Stimulated activated CD8-positive, alpha-beta memory T cell treated with anti-CD3 and anti-CD28 coated beads, Interleukin-15, amount 100 ng/mL, for 1 hour (primary cell): ENCODE results near the gene RERE.

Source experiments
- DNase-seq: peaks from one replicate; pipeline ENCODE4 v3.0.0-alpha.2; 2020; ENCODE audit warnings: low read depth

The RERE gene

DNA sequence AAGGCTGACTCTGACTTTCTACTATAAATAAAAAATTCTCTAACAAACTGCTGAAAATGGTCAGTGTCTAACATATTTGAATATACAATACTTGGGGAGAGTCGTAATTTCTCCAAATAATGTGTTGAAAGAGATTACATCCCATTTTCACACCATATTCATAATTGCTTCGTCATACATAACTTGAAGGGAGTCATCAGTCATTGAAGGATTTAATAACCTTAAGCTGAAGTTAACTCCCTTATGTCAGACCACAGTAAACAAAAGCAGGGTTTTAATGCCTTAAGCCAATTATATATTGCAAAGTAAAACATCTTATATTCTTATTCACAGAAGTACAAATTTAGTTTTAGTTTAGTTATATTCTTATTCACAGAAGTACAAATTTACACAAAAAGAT lies 129.9 kb downstream of the RERE start:
- no peak for DNase-seq

- DNase-seq = no peak
These were observed 130.4 kb downstream of the RERE start for GRCh38 chr1:8687039-8687438.

- no peak for DNase-seq
These were observed 132.0 kb downstream of the RERE start for GRCh38 chr1:8685463-8685862.

DNA sequence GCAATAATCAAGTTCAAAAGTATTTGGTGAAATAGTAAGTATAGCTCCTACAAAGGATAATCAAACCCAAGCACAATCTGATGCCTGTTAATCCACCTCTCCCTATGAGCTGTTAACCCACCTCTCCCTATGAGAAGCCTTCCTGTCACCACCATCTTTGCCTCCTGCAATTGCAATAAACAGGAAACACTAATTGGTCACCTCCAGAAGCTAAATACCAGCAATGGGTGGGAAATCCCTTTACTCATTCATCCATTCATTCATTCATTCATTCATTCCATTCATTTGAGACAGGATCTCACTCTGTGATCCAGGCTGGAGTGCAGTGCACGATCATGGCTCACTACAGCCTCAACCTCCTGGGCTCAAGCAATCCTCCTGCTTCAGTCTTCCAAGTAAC lies 132.8 kb downstream of the RERE start:
- no peak for DNase-seq

- no peak for DNase-seq
These were observed 134.9 kb downstream of the RERE start for GRCh38 chr1:8682573-8682972.

DNA sequence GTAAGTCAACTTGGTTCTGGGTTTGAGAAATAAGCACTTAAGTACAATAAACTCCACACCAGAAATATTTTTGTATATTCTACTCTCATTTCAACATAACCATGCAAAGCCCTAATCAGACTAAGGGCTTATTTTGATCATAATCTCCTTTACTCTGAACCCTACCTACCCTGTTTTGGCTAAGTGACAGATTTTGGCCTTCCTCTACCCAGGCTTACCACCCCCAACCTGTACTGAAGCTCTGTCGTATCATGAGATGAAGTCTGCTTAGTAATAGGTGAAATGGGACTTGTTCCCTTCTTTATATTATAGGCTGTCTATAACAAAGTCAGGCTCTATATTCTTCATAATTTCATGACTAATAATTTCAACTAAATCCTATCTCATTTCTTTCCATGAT lies 135.5 kb downstream of the RERE start:
- no peak for DNase-seq

DNA sequence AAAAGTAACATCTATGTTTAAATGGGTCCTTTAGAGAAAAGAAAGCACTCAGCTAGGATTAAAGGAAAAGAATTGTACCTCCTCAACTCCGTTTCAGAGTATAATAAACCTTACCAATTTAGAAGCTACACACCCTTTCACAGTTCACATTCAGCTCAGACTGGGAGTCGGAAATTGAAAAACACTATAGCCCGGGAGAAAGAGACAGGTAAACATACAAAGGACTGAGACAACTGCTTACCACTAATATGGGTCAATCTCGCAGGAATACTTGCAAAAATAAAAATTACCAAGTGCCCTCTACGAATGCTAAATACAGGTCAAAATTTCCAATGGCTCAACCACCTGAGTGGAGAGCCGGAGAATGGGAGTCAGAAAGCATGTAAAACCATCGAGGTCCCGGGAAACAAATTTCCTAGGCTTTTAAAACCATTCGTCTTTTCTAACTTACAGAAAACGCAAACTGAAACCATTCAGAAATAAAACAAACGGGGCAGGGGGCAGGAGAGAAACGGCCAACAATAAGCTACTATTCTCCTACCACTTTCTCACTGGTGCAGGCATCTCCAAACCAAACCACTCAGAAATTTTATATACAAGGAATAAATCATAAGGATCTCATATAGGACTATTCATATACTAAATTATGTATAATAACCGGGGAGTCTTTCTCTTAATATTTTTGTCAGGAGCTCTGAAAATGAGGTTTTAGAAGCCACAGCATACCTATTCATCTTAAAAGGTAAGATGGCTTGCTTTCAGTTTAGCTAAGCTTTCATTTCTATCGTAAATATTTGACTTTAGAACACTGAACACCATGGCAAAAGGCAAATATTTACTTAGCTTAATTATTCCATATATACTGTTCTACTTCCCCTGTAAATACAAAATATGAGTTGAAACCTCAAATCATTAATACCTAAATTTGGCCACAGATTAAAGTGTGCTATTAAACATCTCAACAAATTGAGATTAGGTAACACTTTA lies 136.5 kb downstream of the RERE start:
- no peak for DNase-seq

DNA sequence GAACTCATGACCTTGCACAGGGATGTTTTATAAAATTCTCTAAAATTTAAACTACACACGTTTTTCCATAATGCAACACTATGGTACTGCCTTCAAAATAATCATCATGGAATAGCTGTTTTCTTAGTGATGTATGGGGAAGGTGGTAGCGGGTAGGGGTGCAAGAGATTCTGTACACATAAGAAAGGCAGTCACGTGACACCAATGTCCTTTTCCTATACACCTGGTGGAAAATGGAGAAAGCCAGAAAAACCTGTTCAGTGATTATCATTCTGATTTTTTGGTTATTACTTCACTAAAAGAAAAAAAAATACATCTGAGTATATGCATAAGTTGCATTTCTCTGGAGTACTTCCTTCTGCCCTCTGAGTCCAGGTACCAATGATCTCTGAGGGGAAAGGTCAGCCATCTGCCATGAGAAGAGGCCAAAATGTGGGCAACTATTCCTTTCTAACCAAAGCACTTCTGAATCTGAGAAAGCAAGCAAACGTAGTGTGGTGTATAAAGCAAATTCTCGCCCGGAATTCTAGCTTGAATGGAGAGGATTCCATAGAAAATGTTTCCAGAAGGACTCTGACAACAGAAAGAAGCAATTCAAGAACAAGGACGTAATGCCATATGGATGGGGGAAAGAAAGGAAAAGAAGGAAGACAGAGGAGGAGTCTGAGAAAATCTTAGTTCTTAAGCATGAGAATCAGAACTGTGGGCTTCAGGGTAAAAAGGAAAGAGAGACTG lies 137.3 kb downstream of the RERE start:
- DNase-seq = no peak

GRCh38 chr1:8679395-8679800 lies 138.0 kb downstream of the RERE start:
- no peak for DNase-seq

DNA sequence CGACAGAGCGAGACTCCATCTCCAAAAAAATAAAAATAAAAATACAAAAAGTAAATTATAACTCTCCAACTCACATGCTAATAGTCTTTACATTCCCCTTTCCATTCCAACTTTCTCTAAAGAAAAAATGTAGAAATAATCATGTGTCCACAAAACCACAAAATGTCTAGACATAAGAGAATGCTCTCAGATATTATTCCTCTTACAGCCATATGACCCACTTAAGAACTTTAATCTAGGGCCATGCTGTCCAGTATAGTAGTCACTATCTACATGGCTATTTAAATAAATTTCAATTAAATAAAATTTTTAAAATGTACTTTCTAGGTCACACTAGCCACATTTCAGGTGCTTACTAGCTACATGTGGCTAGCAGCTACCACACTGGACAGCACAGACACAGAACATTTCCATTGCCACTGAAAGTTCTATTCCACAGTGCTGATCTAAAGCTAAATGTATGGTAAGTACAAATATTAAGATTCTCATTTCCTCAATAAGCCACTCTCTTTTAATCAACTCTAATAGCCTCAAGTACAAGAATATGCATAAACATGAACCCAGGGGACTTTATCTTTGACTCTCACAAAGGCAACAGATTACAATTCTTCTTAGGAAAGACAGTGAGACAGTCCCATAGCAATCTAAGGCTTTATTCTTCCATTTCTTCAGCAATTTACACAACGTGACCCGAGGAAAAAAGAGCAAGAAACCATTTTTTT lies 138.6 kb downstream of the RERE start:
- DNase-seq = no peak

DNA sequence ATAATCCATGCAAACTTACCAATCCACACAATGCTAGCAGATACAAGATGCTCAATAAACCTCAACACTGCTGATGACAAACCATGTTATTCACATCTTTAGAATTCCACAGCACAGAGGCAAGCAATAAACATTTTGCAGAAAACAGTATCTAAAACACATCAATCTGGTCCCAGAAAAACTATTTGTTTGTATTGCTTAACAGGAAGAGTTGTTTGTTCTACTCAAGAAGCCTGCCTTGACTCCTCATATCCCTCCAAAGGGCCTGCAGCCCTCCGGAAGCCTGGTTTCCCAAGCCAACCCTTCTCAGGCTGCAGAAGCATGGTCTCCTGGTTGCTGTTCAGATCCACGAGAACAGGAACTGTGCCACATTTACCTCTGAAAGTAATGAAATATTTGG lies 139.7 kb downstream of the RERE start:
- DNase-seq = no peak

DNA sequence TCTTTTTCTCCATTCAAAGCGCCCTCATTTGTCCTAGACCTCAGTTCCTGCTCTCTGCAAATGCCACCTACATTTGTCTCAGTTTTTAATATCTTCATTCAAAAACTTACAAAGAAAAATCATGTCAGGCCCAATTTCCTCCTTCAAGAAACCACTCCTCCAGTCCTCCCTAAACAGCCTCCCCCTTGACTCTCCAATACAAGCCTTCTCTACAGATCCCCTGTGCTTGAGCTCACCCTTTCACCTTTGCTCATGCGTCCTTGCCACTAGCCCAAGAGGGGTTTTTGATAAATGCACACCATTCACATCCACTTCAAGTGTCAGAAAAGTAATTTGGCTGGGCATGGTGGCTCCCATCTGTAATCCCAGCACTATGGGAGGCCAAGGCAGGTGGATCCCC lies 140.6 kb downstream of the RERE start:
- DNase-seq = no peak

DNA sequence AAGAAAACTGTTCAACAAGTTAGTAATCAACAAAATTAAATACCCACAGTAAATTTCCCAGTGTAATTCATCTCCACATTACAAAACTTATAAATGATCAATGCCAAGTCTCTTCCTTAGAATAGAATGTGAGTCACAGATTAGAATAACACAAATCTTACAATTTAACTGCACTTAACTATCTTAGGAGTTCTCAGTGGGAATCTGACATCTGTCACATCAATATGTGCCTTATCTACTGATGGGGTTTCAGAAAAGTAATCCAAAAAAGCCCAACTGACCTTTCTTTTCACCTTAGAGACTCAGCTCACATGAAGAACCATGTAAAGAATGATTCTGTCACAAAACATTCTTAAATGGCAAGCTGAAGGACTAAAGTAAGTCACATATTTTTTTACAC lies 141.4 kb downstream of the RERE start:
- DNase-seq = no peak

GRCh38 chr1:8674912-8675311 lies 142.5 kb downstream of the RERE start:
- no peak for DNase-seq

DNA sequence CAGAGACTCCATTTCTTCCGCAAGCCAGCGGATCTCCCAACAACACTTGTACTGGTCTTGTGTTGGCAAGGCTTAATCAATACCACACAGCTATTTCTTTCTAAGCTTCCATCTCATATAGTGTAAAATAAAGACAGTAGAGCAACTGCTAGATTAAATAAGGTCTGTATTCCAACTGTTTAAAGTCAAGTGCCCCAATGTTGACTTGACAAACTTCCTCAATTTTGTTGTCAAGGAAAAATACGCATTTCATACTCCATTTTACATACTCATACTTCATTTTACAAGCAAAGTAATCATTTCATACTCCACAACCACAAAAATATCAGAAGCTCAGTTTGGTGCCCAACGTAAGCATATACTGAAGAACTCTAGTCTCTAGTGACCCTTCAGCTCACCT lies 143.0 kb downstream of the RERE start:
- no peak for DNase-seq

DNA sequence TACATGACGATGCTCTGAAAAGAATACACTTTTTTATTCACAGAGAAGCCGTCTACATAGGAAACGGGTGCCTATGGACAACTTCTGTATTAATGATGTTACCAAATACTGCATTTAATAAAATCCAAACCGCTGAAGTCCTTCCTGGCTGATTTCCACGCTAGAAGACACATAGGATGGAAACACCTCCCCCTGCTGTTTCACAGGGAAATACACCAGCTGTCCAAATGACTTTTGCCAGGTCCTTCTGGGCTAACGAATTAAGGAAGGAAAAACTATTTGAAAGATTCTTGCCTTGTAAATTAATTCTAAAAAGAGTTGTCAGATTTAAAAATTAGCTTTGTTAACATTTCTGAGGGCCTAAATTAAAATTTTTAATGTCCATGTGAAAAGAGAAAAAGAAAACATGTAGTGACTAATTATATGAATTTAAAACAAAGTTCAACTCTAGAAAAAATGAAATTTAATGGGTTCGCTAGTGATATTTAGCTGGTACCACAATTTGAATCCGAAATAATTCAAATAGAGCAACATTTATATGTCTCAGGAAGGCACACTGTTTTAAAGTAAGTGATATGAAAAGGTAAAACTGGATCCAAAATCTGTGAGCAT lies 146.0 kb downstream of the RERE start:
- DNase-seq = no peak

DNA sequence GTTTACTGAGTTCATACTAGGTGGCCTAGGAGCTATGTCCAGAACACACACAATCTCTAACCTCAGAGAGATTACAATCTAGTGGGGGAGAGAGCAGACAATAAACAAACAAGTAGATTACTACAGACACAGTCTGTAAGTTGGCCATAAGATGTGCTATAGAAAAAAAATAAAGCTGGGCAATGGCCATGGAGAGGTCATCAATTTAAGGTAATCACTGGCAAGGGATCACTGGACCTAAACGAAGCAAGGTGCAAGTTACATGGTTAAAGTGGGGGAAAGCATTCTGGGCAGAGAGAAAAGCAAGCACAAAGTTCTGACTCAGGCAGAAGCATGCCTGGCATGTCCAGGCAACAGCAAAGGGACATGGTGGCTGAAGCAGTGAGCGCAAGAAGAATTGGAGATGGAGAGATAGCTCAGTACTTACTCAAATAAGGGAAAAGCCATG lies 147.0 kb downstream of the RERE start:
- no peak for DNase-seq

DNA sequence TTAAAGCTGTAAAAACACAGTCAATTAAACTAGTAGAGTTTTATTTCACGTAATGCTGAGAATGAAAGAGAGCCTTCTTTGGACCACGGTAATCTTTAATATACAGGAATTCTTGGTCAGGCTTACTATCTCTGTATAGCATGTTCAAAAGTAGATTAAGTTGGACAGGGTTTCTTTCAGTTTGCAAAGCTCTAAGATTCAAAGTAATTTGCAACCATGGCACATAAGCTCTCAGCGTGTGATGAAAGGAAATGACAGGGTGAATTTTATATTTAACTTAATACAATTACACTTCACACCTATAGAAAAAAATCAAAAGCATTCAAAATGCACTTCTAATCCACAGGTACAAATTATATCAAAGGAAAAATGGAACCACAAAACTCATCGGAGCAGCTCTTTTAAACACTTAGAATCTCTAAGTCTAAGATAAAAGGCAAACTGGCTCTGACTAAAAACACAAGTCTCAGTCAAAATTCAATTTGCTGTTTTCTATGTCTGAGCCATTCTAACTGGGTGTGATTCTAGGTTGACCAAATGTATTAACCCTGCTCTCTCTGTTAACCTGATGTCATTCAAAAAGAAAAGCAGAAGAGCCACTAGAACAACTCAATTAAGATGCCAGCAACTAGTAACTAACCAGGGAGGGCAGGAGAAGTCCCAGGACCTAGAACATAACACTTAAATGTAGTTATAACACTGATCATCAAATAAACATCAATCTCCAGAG lies 147.7 kb downstream of the RERE start:
- DNase-seq = no peak

GRCh38 chr1:8667869-8668594 lies 149.4 kb downstream of the RERE start:
- DNase-seq = no peak

DNA sequence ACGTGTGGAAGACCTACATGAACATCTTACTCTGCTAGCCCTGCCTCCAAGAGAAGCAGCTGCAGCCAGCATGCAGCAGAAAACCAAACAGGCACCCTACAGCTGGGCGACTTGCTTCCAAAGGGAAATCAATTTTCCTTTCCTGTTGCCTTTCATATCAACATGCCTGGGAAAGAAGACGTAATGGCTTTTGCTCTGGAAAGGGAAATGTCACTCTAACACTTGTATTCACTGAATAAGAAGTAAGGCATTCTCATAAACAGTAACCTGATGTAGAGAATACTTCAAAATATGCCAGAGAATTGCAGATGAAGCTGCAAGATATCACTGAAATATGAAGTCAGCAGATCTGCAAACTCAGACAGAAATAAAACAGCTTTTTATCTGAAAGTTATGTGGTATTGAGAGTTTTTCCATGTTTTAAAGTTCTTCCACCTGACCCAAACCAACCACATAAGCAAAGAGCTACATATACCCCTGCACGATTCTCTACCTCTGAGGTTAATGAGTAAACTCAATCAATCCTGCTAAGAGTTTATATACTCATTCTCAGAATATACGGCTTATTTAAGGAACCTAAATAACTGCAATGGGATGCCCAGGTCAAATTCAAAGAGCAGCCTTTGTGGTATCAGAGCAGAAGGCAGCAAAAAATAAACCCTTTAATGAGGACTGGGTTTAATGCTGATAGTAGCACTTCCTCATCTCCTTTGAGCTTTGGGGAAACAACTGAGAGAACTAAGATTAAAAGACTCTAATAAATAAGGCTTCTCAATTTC lies 150.9 kb downstream of the RERE start:
- no peak for DNase-seq
